Measurements from ENCODE around the gene JADE1.

- TF ChIP-seq CTCF (optimal IDR thresholded peaks at IDR 0.05 in 1 of 3, IDR thresholded peaks at IDR 0.05 in 1 of 3, conservative IDR thresholded peaks at IDR 0.05 in 1 of 3; ENCODE audit: extremely low read depth in 1 of 3, insufficient read depth in 2 of 3, low read length in 3 of 3) (no peak), EZH2 (IDR thresholded peaks at IDR 0.05; ENCODE audit: low read length) (no peak)
Measured at GRCh38 chr4:128879971-128880370, 70.5 kb downstream of the JADE1 start.

Measured in keratinocyte (primary cell).